ENCODE data around the gene CCDC24. TPM values are rescaled to one million over a fixed set of nuclear protein-coding genes. Genes with fewer than 3 reads are reported as not detected.

The CCDC24 gene
- total and polyA plus RNA-seq, 9 of the 15 experiments (the other 6 are each of a cell fraction or from before 2014, with no cell fraction given) = 0.31 to 4.5 (median 1.5) TPM

DNA sequence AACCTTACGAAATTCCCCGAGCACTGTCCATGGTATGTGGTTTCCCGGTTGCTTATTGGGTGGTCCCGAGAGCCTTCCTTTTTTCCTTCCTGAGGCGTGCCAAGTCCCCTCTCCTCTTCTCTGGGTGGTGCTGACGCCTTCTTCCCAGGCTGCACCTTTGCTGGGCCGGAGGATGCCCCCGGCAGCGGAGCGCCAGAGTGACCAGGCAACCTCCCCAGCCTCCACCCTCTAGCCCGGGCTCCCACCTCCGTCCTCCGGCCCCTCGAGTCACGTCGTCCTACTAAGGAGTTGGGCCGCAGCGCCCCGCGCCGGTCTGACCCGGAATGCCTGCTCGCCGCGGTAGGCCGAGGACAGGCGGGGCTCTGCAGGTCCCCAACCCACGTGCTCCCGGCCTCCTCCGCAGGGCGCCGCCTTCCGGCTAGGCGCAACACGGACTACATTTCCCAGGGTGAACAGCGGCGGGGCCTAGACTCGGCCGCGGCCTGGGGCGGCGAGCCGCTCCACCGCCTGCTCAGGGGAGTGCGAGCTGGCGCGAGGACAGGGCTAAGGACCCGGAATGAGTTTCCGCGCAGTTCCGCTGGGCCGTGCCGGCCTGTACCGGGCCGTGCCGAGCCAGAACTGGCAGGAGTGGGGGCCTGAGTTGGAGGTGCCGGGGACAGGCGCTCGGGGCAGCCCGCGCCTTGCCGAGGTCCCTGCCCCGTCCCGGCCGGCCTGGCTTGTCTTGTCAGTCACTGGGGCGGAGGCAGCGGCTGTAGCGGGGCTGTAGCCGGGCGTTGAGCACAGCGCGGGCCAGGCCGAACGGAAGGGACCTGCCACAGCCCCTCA, 45.0 kb upstream of the CCDC24 start, which contains the start of gene IPO13 (continued):
- TF ChIP-seq, protein P1, sequence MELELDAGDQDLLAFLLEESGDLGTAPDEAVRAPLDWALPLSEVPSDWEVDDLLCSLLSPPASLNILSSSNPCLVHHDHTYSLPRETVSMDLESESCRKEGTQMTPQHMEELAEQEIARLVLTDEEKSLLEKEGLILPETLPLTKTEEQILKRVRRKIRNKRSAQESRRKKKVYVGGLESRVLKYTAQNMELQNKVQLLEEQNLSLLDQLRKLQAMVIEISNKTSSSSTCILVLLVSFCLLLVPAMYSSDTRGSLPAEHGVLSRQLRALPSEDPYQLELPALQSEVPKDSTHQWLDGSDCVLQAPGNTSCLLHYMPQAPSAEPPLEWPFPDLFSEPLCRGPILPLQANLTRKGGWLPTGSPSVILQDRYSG (tag; conservative IDR thresholded peaks at IDR 0.05; ENCODE audit: low read depth) = peak; percentile 42; the same call in 1 of the 2 replicates
- TF ChIP-seq, protein P2, sequence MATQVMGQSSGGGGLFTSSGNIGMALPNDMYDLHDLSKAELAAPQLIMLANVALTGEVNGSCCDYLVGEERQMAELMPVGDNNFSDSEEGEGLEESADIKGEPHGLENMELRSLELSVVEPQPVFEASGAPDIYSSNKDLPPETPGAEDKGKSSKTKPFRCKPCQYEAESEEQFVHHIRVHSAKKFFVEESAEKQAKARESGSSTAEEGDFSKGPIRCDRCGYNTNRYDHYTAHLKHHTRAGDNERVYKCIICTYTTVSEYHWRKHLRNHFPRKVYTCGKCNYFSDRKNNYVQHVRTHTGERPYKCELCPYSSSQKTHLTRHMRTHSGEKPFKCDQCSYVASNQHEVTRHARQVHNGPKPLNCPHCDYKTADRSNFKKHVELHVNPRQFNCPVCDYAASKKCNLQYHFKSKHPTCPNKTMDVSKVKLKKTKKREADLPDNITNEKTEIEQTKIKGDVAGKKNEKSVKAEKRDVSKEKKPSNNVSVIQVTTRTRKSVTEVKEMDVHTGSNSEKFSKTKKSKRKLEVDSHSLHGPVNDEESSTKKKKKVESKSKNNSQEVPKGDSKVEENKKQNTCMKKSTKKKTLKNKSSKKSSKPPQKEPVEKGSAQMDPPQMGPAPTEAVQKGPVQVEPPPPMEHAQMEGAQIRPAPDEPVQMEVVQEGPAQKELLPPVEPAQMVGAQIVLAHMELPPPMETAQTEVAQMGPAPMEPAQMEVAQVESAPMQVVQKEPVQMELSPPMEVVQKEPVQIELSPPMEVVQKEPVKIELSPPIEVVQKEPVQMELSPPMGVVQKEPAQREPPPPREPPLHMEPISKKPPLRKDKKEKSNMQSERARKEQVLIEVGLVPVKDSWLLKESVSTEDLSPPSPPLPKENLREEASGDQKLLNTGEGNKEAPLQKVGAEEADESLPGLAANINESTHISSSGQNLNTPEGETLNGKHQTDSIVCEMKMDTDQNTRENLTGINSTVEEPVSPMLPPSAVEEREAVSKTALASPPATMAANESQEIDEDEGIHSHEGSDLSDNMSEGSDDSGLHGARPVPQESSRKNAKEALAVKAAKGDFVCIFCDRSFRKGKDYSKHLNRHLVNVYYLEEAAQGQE (IDR thresholded peaks at IDR 0.05; ENCODE audit: borderline replicate concordance) = peak; percentile 99
- TF ChIP-seq, protein P2 (CRISPR knock-in tag; IDR thresholded peaks at IDR 0.05; ENCODE audit: low read depth) = peak; percentile 95
- TF ChIP-seq ATF1 (CRISPR knock-in tag; IDR thresholded peaks at IDR 0.05) (no peak), ATF1 (tag; IDR thresholded peaks at IDR 0.05) (peak; percentile 90), DDX20 (tag; IDR thresholded peaks at IDR 0.05; ENCODE audit: low read depth) (no peak), NBN (IDR thresholded peaks at IDR 0.05; ENCODE audit: low read depth) (peak; percentile 67; the same call in 1 of the 2 replicates), ZNF134 (CRISPR knock-in tag; conservative IDR thresholded peaks at IDR 0.05) (no peak), U2AF1 (optimal IDR thresholded peaks at IDR 0.05; ENCODE audit: low read depth, low read length) (peak; percentile 89), SMAD3 (CRISPR knock-in tag; conservative IDR thresholded peaks at IDR 0.05) (peak; percentile 73), RBFOX2 (IDR thresholded peaks at IDR 0.05; ENCODE audit: low read depth, low read length) (peak; percentile 96), ZBTB8A (IDR thresholded peaks at IDR 0.05; ENCODE audit: partially characterized antibody) (no peak)
- TF ChIP-seq, protein P3, sequence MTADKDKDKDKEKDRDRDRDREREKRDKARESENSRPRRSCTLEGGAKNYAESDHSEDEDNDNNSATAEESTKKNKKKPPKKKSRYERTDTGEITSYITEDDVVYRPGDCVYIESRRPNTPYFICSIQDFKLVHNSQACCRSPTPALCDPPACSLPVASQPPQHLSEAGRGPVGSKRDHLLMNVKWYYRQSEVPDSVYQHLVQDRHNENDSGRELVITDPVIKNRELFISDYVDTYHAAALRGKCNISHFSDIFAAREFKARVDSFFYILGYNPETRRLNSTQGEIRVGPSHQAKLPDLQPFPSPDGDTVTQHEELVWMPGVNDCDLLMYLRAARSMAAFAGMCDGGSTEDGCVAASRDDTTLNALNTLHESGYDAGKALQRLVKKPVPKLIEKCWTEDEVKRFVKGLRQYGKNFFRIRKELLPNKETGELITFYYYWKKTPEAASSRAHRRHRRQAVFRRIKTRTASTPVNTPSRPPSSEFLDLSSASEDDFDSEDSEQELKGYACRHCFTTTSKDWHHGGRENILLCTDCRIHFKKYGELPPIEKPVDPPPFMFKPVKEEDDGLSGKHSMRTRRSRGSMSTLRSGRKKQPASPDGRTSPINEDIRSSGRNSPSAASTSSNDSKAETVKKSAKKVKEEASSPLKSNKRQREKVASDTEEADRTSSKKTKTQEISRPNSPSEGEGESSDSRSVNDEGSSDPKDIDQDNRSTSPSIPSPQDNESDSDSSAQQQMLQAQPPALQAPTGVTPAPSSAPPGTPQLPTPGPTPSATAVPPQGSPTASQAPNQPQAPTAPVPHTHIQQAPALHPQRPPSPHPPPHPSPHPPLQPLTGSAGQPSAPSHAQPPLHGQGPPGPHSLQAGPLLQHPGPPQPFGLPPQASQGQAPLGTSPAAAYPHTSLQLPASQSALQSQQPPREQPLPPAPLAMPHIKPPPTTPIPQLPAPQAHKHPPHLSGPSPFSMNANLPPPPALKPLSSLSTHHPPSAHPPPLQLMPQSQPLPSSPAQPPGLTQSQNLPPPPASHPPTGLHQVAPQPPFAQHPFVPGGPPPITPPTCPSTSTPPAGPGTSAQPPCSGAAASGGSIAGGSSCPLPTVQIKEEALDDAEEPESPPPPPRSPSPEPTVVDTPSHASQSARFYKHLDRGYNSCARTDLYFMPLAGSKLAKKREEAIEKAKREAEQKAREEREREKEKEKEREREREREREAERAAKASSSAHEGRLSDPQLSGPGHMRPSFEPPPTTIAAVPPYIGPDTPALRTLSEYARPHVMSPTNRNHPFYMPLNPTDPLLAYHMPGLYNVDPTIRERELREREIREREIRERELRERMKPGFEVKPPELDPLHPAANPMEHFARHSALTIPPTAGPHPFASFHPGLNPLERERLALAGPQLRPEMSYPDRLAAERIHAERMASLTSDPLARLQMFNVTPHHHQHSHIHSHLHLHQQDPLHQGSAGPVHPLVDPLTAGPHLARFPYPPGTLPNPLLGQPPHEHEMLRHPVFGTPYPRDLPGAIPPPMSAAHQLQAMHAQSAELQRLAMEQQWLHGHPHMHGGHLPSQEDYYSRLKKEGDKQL (CRISPR knock-in tag; IDR thresholded peaks at IDR 0.05; ENCODE audit: borderline replicate concordance) = no peak
